H1 (cell line): ENCODE data around the gene SMIM32.

Experiments
- BRCA1 ChIP-seq: IDR thresholded peaks from 2 replicates; pipeline ENCODE4 v1.6.1; 2012; ENCODE audit warnings: low read depth, low read length, improper control_type of control experiment
- CEBPB ChIP-seq: IDR thresholded peaks from 2 replicates; pipeline ENCODE4 v1.6.1; 2012; ENCODE audit warnings: low read depth, low read length
- EZH2 ChIP-seq: fragments of 200-600 bp; sonication (generic); IDR thresholded peaks from 2 replicates; pipeline ENCODE4 v1.7.1; 2012; ENCODE audit warnings: low read depth, mild to moderate bottlenecking, moderate library complexity, low read length, inconsistent platforms; ENCODE audit not compliant: severe bottlenecking
- GTF2F1 ChIP-seq: IDR thresholded peaks from 2 replicates; pipeline ENCODE4 v1.6.1; 2012; ENCODE audit warnings: low read depth, low read length, improper control_type of control experiment, borderline replicate concordance
- JUN ChIP-seq: IDR thresholded peaks from 2 replicates; pipeline ENCODE4 v1.6.1; 2011; ENCODE audit warnings: low read depth, mild to moderate bottlenecking, improper control_type of control experiment, low read length
- RBBP5 ChIP-seq: IDR thresholded peaks from 2 replicates; pipeline ENCODE4 v1.7.1; 2012; ENCODE audit warnings: low read depth, mild to moderate bottlenecking, inconsistent platforms, low read length, moderate library complexity, borderline replicate concordance
- TCF12 ChIP-seq: IDR thresholded peaks from 2 replicates; pipeline ENCODE4 v1.6.1; 2011; ENCODE audit warnings: low read depth, mild to moderate bottlenecking, low read length
- TF ChIP-seq, protein P1 (sequence below), 3 experiments: IDR thresholded peaks; 1 replicate in 2 of 3; 2 replicates in 1 of 3; pipeline versions ENCODE4 v1.5.1 to v1.6.1; 2011; ENCODE audit warnings: low read length in 3 of 3, mild to moderate bottlenecking in 3 of 3, inconsistent platforms in 2 of 3, low read depth in 1 of 3, moderate library complexity in 1 of 3; ENCODE audit not compliant: insufficient read depth in 1 of 3; ENCODE audit errors: control extremely low read depth in 1 of 3

DNA sequence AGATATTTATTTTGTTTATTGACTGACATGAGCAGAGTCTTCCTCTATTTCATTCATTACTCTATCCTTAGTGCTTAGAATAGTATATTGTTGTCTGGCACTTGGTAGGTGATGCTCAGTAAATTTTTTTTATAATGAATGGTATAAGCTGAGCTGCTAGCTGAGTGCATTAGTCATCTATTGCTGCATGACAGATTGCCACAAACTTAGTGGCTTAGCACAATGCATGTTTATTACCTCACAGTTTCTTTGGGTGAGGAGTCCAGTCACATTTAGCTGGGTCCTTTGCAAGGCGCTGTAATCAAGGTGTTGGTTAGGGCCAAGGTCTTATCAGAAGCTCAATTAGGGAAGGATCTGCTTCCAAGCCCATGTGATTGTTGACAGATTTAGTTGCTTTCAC, 37.2 kb downstream of the SMIM32 start:
- TF ChIP-seq TCF12 (no peak), GTF2F1 (no peak), BRCA1 (no peak), JUN (no peak), RBBP5 (no peak), CEBPB (no peak), EZH2 (no peak)
- TF ChIP-seq, protein P1, sequence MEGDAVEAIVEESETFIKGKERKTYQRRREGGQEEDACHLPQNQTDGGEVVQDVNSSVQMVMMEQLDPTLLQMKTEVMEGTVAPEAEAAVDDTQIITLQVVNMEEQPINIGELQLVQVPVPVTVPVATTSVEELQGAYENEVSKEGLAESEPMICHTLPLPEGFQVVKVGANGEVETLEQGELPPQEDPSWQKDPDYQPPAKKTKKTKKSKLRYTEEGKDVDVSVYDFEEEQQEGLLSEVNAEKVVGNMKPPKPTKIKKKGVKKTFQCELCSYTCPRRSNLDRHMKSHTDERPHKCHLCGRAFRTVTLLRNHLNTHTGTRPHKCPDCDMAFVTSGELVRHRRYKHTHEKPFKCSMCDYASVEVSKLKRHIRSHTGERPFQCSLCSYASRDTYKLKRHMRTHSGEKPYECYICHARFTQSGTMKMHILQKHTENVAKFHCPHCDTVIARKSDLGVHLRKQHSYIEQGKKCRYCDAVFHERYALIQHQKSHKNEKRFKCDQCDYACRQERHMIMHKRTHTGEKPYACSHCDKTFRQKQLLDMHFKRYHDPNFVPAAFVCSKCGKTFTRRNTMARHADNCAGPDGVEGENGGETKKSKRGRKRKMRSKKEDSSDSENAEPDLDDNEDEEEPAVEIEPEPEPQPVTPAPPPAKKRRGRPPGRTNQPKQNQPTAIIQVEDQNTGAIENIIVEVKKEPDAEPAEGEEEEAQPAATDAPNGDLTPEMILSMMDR (IDR thresholded peaks at IDR 0.05; ENCODE audit: control extremely low read depth in 1 of 3, insufficient read depth in 1 of 3, low read depth in 1 of 3, low read length in 3 of 3), result no peak
